DOHH2 (cell line): Measurements from ENCODE around the gene ZFX.

Experiments used
- H3F3A ChIP-seq: fragments of 200-600 bp; sonication (generic), shearing (Covaris generic); 2 replicates; pipeline ENCODE4 v1.6.0; 2016; ENCODE audit warnings: antibody characterized with exemption, mild to moderate bottlenecking; ENCODE audit not compliant: control insufficient read depth, insufficient read depth
- H3K27ac ChIP-seq: fragments of 200-600 bp; sonication (generic); 2 replicates; pipeline ENCODE4 v1.5.1; 2014; ENCODE audit warnings: low read depth, mild to moderate bottlenecking, low read length, moderate library complexity
- H3K27me3 ChIP-seq: fragments of 200-600 bp; sonication (generic); 2 replicates; pipeline ENCODE4 v1.6.1; 2014; ENCODE audit warnings: mild to moderate bottlenecking, low read length, mixed read lengths; ENCODE audit not compliant: control insufficient read depth
- H3K36me3 ChIP-seq: fragments of 200-600 bp; sonication (generic); 2 replicates; pipeline ENCODE4 v1.6.1; 2014; ENCODE audit warnings: mild to moderate bottlenecking, low read length, moderate library complexity, mixed read lengths; ENCODE audit not compliant: control insufficient read depth
- H3K4me1 ChIP-seq: fragments of 200-600 bp; sonication (generic); 2 replicates; pipeline ENCODE4 v1.6.1; 2014; ENCODE audit warnings: mild to moderate bottlenecking, low read length, mixed read lengths; ENCODE audit not compliant: control insufficient read depth
- H3K4me2 ChIP-seq: fragments of 200-600 bp; sonication (generic); 2 replicates; pipeline ENCODE4 v1.6.0; 2014; ENCODE audit warnings: mild to moderate bottlenecking, low read length, moderate library complexity
- H3K4me3 ChIP-seq: fragments of 200-600 bp; sonication (generic); 2 replicates; pipeline ENCODE4 v1.5.1; 2014; ENCODE audit warnings: mild to moderate bottlenecking, low read length, mixed read lengths
- H3K79me2 ChIP-seq: fragments of 200-600 bp; sonication (generic); 2 replicates; pipeline ENCODE4 v1.6.1; 2014; ENCODE audit warnings: mild to moderate bottlenecking, low read length, mixed read lengths; ENCODE audit not compliant: control insufficient read depth
- H3K9me2 ChIP-seq: fragments of 200-600 bp; sonication (generic); replicated peaks from 2 replicates; pipeline ENCODE4 v1.6.1; 2014; ENCODE audit warnings: mild to moderate bottlenecking, low read length, mixed read lengths; ENCODE audit not compliant: control insufficient read depth
- H3K9me3 ChIP-seq: fragments of 200-600 bp; sonication (generic); 2 replicates; pipeline ENCODE4 v1.6.1; 2014; ENCODE audit warnings: antibody characterized with exemption, low read length, mixed read lengths; ENCODE audit not compliant: control insufficient read depth, insufficient read depth
- H4K20me1 ChIP-seq: fragments of 200-600 bp; sonication (generic); 2 replicates; pipeline ENCODE4 v1.6.0; 2014; ENCODE audit warnings: low read depth, mild to moderate bottlenecking, antibody characterized with exemption, low read length, moderate library complexity; ENCODE audit not compliant: control insufficient read depth, insufficient read depth
- EZH2phosphoT487 ChIP-seq: fragments of 200-600 bp; sonication (generic); IDR thresholded peaks from 2 replicates; pipeline ENCODE4 v1.6.1; 2017; ENCODE audit warnings: borderline replicate concordance, mild to moderate bottlenecking, antibody characterized with exemption, low read length, moderate library complexity, mixed read lengths
- TF ChIP-seq, protein P1 (sequence below): fragments of 200-600 bp; sonication (generic); IDR thresholded peaks from one replicate; pipeline ENCODE4 v1.5.1; 2014; ENCODE audit warnings: antibody characterized with exemption, mild to moderate bottlenecking, low read depth, low read length; ENCODE audit not compliant: poor library complexity, severe bottlenecking

ZFX gene

DNA sequence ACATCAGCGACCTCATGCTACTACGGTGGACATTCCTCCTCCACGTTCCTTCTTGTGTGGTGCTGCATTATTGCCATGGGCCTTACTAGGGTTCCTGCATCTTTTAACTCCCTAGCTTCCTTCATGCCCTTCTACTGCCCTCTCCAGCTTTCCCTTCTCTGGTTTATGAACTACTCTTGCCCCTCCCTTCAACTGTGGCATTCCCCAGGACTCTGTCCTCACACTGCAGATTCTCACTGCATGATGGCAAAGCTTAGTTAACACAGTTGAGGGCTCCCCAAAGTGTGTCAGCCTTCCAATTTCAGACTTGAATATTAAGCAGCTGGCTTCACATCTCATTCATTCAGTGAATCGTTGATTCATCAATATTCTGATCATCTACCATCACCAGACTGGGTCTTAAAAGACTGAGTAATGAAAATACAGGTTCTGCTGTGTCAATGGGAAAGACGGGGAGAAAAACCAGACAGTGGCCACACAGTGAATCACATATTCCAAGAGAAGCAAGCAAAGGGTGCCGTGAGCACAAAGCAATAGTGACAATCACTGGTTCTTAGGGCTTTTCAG is 53.0 kb downstream of the ZFX start:
- Histone ChIP-seq H3K36me3 (peaks cover 24% of the 10 kb centered on the region), H3K4me3 (no peak overlapping the region), H3K4me2 (no peak overlapping the region), H3K79me2 (peaks cover 81% of the 10 kb centered on the region), H3K9me2 (no peaks in the 10 kb centered on the region), H3K9me3 (no peaks in the 10 kb centered on the region), H3K27ac (no peak overlapping the region), H3K4me1 (no peaks in the 10 kb centered on the region), H3K27me3 (no peaks in the 10 kb centered on the region), H3F3A (no peaks in the 10 kb centered on the region), H4K20me1 (no peaks in the 10 kb centered on the region)
- TF ChIP-seq EZH2phosphoT487: no peak
- TF ChIP-seq, protein P1, sequence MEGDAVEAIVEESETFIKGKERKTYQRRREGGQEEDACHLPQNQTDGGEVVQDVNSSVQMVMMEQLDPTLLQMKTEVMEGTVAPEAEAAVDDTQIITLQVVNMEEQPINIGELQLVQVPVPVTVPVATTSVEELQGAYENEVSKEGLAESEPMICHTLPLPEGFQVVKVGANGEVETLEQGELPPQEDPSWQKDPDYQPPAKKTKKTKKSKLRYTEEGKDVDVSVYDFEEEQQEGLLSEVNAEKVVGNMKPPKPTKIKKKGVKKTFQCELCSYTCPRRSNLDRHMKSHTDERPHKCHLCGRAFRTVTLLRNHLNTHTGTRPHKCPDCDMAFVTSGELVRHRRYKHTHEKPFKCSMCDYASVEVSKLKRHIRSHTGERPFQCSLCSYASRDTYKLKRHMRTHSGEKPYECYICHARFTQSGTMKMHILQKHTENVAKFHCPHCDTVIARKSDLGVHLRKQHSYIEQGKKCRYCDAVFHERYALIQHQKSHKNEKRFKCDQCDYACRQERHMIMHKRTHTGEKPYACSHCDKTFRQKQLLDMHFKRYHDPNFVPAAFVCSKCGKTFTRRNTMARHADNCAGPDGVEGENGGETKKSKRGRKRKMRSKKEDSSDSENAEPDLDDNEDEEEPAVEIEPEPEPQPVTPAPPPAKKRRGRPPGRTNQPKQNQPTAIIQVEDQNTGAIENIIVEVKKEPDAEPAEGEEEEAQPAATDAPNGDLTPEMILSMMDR: no peak

DNA sequence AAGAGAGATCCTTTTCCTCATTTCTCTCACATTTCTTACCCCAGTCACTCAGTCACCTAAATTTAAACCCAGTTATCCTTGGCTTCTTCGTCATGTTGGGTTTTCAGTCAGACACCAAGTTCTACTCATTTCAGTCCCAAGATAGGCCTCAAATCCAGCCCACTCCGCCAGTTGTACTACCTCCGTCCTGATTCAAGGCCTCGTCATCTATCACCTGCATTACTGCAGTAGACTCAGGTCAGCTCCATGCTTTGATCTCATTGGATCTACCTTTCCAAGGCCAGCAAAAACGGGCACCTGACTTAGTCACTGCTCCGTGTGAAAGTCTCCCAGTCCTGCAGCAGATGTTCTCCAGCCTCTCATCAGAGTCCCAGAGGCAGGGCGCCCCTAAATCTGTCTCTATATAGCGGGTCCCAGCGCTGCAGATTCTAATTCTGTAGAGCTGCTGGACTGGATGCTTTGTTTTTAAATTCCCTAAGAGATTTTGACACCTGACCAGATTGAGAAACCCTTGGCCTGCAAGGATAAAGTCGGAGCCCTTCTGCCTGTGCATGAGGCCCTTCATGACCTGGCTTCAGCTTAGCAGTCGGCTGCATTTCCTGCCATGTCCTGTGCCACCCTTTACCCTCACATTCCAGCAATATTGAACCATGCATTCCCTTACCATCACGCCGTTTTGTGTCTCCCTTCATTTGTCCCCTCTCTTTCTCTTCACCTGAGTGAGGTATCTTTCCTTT is 53.7 kb downstream of the ZFX start:
- H4K20me1 ChIP-seq: no peaks in the 10 kb centered on the region
- H3K4me1 ChIP-seq: no peaks in the 10 kb centered on the region
- peaks cover 75% of the 10 kb centered on the region for H3K79me2 ChIP-seq
- no peaks in the 10 kb centered on the region for H3K9me3 ChIP-seq
- peaks cover 31% of the 10 kb centered on the region for H3K36me3 ChIP-seq
- H3K4me2 ChIP-seq: no peak overlapping the region
- H3F3A ChIP-seq: no peaks in the 10 kb centered on the region
- H3K4me3 ChIP-seq: no peak overlapping the region
- no peak overlapping the region for H3K27ac ChIP-seq
- no peak for TF ChIP-seq EZH2phosphoT487
- TF ChIP-seq, protein P1: no peak
- H3K27me3 ChIP-seq: no peaks in the 10 kb centered on the region
- H3K9me2 ChIP-seq: no peaks in the 10 kb centered on the region

DNA sequence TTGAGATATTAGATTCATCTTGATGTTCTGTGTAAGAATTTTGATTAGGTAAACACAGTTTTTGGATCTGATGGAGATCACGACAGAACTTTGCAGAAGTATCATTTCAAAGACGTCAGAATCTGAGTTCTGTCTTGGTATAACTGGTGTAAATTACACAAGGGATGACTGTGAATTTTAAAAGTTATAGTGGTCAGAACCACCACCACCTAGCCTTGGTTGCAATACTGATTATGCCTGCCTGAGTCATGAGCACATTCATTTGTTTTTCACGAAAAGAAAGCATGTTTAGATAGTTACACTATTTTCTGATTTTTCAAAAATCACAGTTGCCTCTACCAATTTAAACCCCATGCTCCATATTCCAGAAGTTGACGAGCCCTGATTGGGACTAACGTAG is 54.8 kb downstream of the ZFX start:
- no peak overlapping the region for H3K4me3 ChIP-seq
- no peaks in the 10 kb centered on the region for H3K9me3 ChIP-seq
- H3K27me3 ChIP-seq: no peaks in the 10 kb centered on the region
- peaks cover 64% of the 10 kb centered on the region for H3K79me2 ChIP-seq
- H3F3A ChIP-seq: no peaks in the 10 kb centered on the region
- no peaks in the 10 kb centered on the region for H3K9me2 ChIP-seq
- H3K27ac ChIP-seq: no peak overlapping the region
- no peak for TF ChIP-seq EZH2phosphoT487
- TF ChIP-seq, protein P1: no peak
- H3K4me1 ChIP-seq: no peaks in the 10 kb centered on the region
- H3K4me2 ChIP-seq: no peak overlapping the region
- H3K36me3 ChIP-seq: peaks cover 38% of the 10 kb centered on the region
- no peaks in the 10 kb centered on the region for H4K20me1 ChIP-seq
